AML-193 (cell line): ENCODE results near the gene DCAF11.

Experiments used
- DNase-seq, 2 experiments: peaks; one replicate each; lab custom pipeline; 2025; lab: John Stamatoyannopoulos, UW

Gene DCAF11

GRCh38 chr14:24121210-24121609 is 6.6 kb downstream of the DCAF11 start:
- no peak for DNase-seq

GRCh38 chr14:24122416-24122815 is 7.8 kb downstream of the DCAF11 start:
- DNase-seq = no peak

GRCh38 chr14:24122898-24123297 is 8.3 kb downstream of the DCAF11 start:
- no peak for DNase-seq

- DNase-seq = no peak
These were observed 9.1 kb downstream of the DCAF11 start for GRCh38 chr14:24123424-24124417.

GRCh38 chr14:24126939-24127338 is 12.4 kb downstream of the DCAF11 start:
- no peak for DNase-seq

GRCh38 chr14:24127673-24128072 is 13.1 kb downstream of the DCAF11 start:
- no peak for DNase-seq

GRCh38 chr14:24129410-24129998 is 14.9 kb downstream of the DCAF11 start:
- no peak for DNase-seq

GRCh38 chr14:24130380-24130716 is 15.8 kb downstream of the DCAF11 start, which contains the start of gene FITM1:
TSS of gene FITM1 (plus strand) at chr14:24130659. CDS start at chr14:24131564, 905 bp downstream.
- no peak for DNase-seq

- no peak for DNase-seq
These were observed 16.4 kb downstream of the DCAF11 start for GRCh38 chr14:24130717-24131548.

- no peak for DNase-seq
These were observed 17.0 kb downstream of the DCAF11 start for GRCh38 chr14:24131549-24131966.

GRCh38 chr14:24132061-24132685 is 17.6 kb downstream of the DCAF11 start:
- no peak for DNase-seq

- no peak for DNase-seq
These were observed 18.4 kb downstream of the DCAF11 start for GRCh38 chr14:24132976-24133375.

- peak; percentile 8 to 32 for DNase-seq
These were observed 19.2 kb downstream of the DCAF11 start for GRCh38 chr14:24133735-24134134.

- no peak for DNase-seq
These were observed 20.9 kb downstream of the DCAF11 start for GRCh38 chr14:24135584-24135833.

- peak; percentile 72 to 73 for DNase-seq
These were observed 21.5 kb downstream of the DCAF11 start, which contains the start of gene PSME1 for GRCh38 chr14:24135834-24136683. TSS of gene PSME1 (plus strand) at chr14:24136194. CDS start at chr14:24136263, 69 bp downstream.

- DNase-seq = no peak
These were observed 22.3 kb downstream of the DCAF11 start for GRCh38 chr14:24136684-24137528.

GRCh38 chr14:24137529-24138395 is 23.2 kb downstream of the DCAF11 start:
- DNase-seq = no peak

- no peak for DNase-seq
These were observed 24.1 kb downstream of the DCAF11 start for GRCh38 chr14:24138396-24139271.
